GM19238 (cell line): ENCODE data around the gene PCOLCE2.
"Not testable (repeated sequence)": the region's sequence is repeated elsewhere in the genome, so short reads cannot be mapped to it uniquely, and the experiment has no call there.

ENCODE experiments used
- DNase-seq: peaks from one replicate; pipeline ENCODE4 v3.0.0; 2011; ENCODE audit warnings: low spot score; ENCODE audit not compliant: insufficient read length

PCOLCE2 gene

GRCh38 chr3:142898346-142899213, 9.7 kb upstream of the PCOLCE2 start:
- no peak for DNase-seq

- no peak for DNase-seq
These were observed 8.9 kb upstream of the PCOLCE2 start for GRCh38 chr3:142897807-142898206.

GRCh38 chr3:142896996-142897395, 8.1 kb upstream of the PCOLCE2 start:
- no peak for DNase-seq

- no peak for DNase-seq
These were observed 7.4 kb upstream of the PCOLCE2 start for GRCh38 chr3:142896201-142896755.

GRCh38 chr3:142894493-142894892, 5.6 kb upstream of the PCOLCE2 start:
- DNase-seq, result no peak

- DNase-seq, result no peak
These were observed 3.8 kb upstream of the PCOLCE2 start for GRCh38 chr3:142892714-142893113.

- no peak for DNase-seq
These were observed 1.7 kb upstream of the PCOLCE2 start for GRCh38 chr3:142890592-142890991.

GRCh38 chr3:142889212-142890014, 530 bp upstream of the PCOLCE2 start:
- no peak for DNase-seq

GRCh38 chr3:142888099-142888480, 793 bp downstream of the PCOLCE2 start:
- DNase-seq, result no peak

GRCh38 chr3:142886940-142887339, 1.9 kb downstream of the PCOLCE2 start:
- DNase-seq, result no peak

- DNase-seq, result no peak
These were observed 2.9 kb downstream of the PCOLCE2 start for GRCh38 chr3:142886021-142886420.

- DNase-seq, result no peak
These were observed 4.4 kb downstream of the PCOLCE2 start for GRCh38 chr3:142884531-142884930.

GRCh38 chr3:142883534-142883933, 5.3 kb downstream of the PCOLCE2 start:
- DNase-seq, result not testable (repeated sequence)

- no peak for DNase-seq
These were observed 7.2 kb downstream of the PCOLCE2 start for GRCh38 chr3:142881445-142882224.

GRCh38 chr3:142878649-142879300, 10.1 kb downstream of the PCOLCE2 start:
- no peak for DNase-seq

GRCh38 chr3:142876417-142876816, 12.5 kb downstream of the PCOLCE2 start:
- DNase-seq, result no peak

- no peak for DNase-seq
These were observed 13.2 kb downstream of the PCOLCE2 start for GRCh38 chr3:142875583-142876207.

- DNase-seq, result no peak
These were observed 13.8 kb downstream of the PCOLCE2 start for GRCh38 chr3:142875099-142875498.

GRCh38 chr3:142868382-142868781, 20.5 kb downstream of the PCOLCE2 start:
- not testable (repeated sequence) for DNase-seq

- no peak for DNase-seq
These were observed 21.8 kb downstream of the PCOLCE2 start for GRCh38 chr3:142866841-142867631.
